Activated naive CD4-positive, alpha-beta T cell treated with anti-CD3 and anti-CD28 coated beads, Interleukin-2, amount 50 U/mL, for 72 hours (primary cell): Measurements from ENCODE around the gene ZC3H13. TPM values are rescaled to one million over a fixed set of nuclear protein-coding genes. Genes with fewer than 3 reads are reported as not detected.

ENCODE experiments used
- ATAC-seq, 2 donors: fragments of 150-1000 bp; cut with Tn5 transposase; 2 replicates each; pipeline ENCODE4 v1.10.0; 2021; ENCODE audit warnings: mild to moderate bottlenecking in 2 of 2, moderate library complexity in 2 of 2
- DNase-seq, 2 donors: peaks; one replicate each; pipeline ENCODE4 v3.0.0; 2021 to 2022; ENCODE audit warnings: low spot score in 2 of 2
- H3K27ac Mint-ChIP-seq, 2 donors: one replicate each; pipeline ENCODE4 v1.8.0; 2022; ENCODE audit warnings: mild to moderate bottlenecking in 2 of 2, mixed read lengths in 2 of 2
- H3K36me3 Mint-ChIP-seq, 2 donors: one replicate each; pipeline ENCODE4 v1.8.0; 2022; ENCODE audit warnings: mixed read lengths in 2 of 2
- H3K9me3 Mint-ChIP-seq, 2 donors: one replicate each; pipeline ENCODE4 v1.8.0; 2022; ENCODE audit warnings: mixed read lengths in 2 of 2
- total RNA-seq, 2 donors: library from RNA; stranded (reverse); gene quantifications; one replicate each; pipeline ENCODE4 v1.2.3, GENCODE V29; 2022

ZC3H13 gene, protein sequence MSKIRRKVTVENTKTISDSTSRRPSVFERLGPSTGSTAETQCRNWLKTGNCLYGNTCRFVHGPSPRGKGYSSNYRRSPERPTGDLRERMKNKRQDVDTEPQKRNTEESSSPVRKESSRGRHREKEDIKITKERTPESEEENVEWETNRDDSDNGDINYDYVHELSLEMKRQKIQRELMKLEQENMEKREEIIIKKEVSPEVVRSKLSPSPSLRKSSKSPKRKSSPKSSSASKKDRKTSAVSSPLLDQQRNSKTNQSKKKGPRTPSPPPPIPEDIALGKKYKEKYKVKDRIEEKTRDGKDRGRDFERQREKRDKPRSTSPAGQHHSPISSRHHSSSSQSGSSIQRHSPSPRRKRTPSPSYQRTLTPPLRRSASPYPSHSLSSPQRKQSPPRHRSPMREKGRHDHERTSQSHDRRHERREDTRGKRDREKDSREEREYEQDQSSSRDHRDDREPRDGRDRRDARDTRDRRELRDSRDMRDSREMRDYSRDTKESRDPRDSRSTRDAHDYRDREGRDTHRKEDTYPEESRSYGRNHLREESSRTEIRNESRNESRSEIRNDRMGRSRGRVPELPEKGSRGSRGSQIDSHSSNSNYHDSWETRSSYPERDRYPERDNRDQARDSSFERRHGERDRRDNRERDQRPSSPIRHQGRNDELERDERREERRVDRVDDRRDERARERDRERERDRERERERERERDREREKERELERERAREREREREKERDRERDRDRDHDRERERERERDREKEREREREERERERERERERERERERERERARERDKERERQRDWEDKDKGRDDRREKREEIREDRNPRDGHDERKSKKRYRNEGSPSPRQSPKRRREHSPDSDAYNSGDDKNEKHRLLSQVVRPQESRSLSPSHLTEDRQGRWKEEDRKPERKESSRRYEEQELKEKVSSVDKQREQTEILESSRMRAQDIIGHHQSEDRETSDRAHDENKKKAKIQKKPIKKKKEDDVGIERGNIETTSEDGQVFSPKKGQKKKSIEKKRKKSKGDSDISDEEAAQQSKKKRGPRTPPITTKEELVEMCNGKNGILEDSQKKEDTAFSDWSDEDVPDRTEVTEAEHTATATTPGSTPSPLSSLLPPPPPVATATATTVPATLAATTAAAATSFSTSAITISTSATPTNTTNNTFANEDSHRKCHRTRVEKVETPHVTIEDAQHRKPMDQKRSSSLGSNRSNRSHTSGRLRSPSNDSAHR (N-terminal part only)
- 10 to 100 TPM; 36.9 to 47.9 TPM for total RNA-seq

DNA sequence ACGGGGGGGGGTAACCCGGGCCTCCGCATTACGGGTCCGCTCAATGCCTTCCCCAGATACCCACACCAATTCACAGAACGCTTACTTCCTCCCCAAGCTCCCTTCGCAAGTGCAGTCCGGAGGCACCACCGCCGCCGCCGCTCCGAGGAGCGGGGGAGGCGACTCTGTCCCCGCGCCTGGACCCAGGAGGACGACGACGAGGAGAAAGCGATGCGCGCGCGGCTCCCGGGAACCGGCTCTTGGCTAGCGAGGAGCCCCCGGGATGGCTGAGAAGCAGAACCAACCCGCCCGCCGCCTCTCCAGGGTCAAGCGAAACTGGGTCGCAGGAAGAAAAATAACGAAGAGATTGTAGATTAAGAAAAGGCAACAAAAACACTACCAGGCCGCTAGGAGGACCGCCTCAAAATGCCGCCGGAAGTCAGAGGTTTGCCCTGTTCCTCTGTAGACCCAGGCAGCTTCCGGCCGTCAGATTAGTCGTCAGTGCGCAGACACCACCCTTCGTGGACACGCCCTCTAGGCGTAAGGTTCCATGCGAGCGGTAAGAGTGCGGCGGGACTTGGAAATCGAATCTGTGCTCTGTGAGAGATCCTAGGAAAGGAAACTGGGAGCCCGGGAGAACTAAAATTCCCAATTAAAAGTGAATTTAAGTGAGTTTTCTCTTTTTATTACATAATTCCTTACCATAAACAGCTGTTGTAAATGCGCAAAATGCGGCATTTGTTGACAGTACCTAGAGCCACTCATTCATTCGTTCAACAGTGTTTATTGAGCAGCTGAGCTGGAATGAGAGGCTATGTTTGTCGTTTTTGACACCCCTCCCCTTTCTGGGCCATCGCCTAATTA is at the start of gene ZC3H13:
Gene ZC3H13 (minus strand): TSS at position 428 of the 843 bp plus-strand sequence. CDS start 7,239 bp downstream, outside the sequence.
- H3K9me3 Mint-ChIP-seq, result no peaks in the 10 kb centered on the region
- ATAC-seq, result peak; percentile 100
- H3K27ac Mint-ChIP-seq, result peak within 1 kb of the TSS; percentile 95 to 98
- peaks cover 0 to 5% of the 10 kb centered on the region in 2 donors for H3K36me3 Mint-ChIP-seq
- DNase-seq, result peak; percentile 84 to 89

DNA sequence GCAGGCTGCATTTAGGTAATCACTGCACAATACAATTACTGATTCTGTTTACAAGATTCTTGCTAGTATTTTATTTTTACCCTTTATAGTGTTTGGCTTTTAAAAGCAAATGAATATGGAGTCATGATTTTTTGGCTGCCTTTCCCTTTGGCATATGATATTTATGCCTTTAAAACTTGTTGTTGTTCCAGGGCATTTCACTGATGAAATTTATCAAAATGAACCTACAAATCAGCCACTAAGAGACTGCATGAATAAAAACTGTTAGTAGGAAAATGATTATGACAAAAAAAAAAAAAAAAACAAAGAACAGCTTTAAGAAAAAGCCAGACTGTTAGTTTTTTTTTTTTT is 49.7 kb upstream of the ZC3H13 start:
- Mint-ChIP-seq H3K9me3 (peaks cover 0 to 4% of the 10 kb centered on the region in 2 donors), H3K27ac (no peak overlapping the region), H3K36me3 (no peaks in the 10 kb centered on the region)
- no peak for DNase-seq
- ATAC-seq, result no peak

DNA sequence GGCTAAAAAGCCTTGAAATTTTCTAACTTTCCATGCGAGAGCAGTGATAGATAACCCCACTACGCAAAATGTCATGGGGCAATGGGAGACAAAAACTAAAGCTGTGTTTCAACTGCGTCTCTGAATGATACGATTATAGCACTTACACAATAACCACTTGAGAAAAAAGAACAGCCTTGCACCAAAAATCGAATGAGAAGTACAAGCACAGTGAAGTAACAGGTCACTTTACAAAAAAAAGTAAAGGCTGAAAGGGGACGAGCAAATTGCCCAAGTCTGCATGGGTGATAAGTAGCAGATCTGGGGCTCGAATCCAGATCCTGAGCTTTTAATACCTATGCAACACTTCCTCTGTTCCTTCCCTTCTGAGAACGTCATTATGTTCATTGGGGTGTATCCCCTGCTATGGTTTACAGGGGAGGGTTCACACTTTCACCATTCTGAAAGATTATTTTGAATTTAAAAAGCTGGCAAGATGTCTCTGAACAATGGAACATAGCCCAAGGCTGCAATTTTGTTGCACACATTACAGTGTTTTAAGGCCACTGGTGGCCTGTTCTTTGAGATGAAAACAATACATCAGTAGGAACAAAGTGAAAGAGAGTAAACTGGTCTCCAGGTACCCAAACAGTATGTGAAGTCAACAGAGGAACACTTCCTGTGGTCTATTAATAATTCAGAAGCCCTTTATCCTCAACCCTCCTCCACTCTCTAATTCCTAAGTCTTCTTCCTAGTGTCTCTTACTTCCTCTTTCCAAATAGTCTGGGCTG is 49.1 kb upstream of the ZC3H13 start:
- H3K27ac Mint-ChIP-seq, result no peak overlapping the region
- DNase-seq (no peak), ATAC-seq (no peak)
- no peaks in the 10 kb centered on the region for H3K36me3 Mint-ChIP-seq
- H3K9me3 Mint-ChIP-seq, result peaks cover 0 to 4% of the 10 kb centered on the region in 2 donors

DNA sequence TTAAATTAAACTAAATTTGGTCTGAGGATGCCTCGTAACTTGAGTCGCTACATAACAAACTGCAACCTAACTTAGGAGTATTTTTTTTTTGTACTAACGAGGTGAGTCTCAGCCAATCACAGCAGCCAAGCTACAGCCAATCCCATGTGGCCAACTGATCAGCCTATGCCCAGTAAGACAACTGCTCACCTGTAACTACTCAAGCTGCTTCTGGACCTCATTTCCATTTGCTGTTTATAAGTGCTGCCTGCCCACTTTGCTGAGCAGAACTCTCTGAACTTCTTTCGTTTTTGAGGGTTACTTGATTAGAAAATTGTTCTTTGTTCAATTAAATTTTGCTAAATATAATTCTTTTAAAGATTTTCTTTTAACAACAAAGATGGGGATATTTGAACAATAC is 48.5 kb upstream of the ZC3H13 start:
- DNase-seq, result no peak
- H3K27ac Mint-ChIP-seq, result no peak overlapping the region
- no peak for ATAC-seq
- peaks cover 0 to 8% of the 10 kb centered on the region in 2 donors for H3K9me3 Mint-ChIP-seq
- H3K36me3 Mint-ChIP-seq, result no peaks in the 10 kb centered on the region

DNA sequence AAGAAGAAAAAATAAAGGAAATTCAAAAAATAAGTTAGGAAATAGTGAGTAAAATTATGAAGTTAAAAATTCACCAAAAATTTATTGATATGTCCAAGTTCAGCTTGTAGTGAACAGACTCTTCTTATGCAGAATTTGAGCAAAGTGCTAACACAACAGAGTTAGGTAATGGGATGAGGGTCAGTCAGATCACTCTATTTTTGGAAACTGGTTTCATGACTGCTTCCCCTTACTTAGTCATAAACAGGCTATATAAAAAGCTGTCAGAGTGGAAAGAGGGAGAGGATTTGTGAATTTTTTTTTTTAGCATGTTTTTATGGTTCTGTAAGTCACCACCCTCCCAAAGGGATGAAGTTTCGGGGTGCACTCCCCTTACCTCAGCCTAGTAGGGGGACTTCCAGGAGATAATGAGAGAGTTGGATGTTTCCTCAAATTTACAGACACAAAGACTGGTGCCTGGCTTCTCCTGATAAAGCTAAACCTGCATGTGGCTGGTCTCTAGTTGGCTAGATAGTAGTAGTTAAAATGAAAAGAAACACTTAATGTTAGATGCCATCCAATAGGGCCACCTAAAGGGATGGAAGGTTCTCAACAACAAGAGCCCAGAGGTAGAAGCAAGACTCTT is 47.8 kb upstream of the ZC3H13 start:
- no peaks in the 10 kb centered on the region for H3K36me3 Mint-ChIP-seq
- H3K27ac Mint-ChIP-seq, result no peak overlapping the region
- ATAC-seq, result no peak
- H3K9me3 Mint-ChIP-seq, result peaks cover 0 to 8% of the 10 kb centered on the region in 2 donors
- no peak for DNase-seq

DNA sequence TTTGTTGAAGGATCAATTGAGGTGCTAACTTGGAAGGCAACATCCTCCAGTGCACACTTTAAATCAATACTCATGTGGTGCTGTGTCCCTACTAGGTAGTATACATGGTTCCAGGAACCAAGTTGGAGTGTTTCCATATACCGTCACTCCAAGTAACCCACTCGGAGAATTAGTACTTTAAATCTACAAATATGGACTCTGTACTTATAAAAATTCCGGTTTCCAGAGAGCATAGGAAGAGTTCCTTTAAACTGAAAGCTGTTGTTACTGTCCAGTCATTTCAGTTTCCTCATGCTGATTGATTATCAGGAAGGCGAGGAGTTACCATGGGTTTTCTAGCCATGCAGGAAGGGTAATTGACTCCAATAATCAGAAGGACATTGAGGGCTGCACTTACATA is 45.1 kb upstream of the ZC3H13 start:
- H3K9me3 Mint-ChIP-seq, result peaks cover 0 to 4% of the 10 kb centered on the region in 2 donors
- H3K36me3 Mint-ChIP-seq, result no peaks in the 10 kb centered on the region
- ATAC-seq, result no peak
- H3K27ac Mint-ChIP-seq, result no peak overlapping the region
- DNase-seq, result no peak

DNA sequence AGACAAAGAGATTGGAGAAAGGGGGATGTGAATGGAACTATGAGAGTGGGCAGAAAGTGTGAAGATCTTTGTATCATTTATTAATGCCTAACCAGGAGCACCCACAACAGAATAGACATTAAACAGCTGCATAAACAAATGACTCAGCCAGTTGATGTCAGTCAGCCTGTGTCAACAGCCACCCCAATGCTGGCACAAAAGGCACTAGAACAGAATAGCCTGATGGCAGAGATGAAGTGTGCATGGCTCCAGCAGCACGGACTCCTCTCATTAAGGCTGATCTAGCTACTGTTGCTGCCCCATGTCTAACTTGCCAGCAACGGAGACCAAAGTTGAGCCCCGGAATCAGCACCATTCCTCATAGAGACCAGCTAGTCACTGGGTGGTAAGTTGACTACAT is 44.5 kb upstream of the ZC3H13 start:
- no peak overlapping the region for H3K27ac Mint-ChIP-seq
- no peak for ATAC-seq
- H3K9me3 Mint-ChIP-seq, result peaks cover 0 to 4% of the 10 kb centered on the region in 2 donors
- no peaks in the 10 kb centered on the region for H3K36me3 Mint-ChIP-seq
- no peak for DNase-seq

DNA sequence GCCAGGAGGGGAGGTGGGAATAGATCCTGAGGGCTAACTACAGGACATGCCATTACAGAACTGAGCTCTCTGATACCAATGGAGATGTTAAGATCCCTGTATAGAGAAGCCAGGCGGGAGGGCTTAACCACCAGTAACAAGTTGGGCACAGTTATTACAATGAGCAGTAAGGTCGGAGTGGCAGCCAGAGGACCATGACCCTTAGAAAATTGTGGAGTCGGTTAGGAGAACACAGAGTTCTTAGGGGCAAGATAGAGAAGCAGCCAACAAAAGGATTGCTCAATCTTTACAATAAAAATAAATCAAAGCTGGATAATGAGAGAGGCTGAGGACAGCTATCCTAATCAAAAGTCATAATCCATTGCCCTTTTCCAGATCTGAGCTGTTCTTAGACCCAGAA is 41.9 kb upstream of the ZC3H13 start:
- DNase-seq (no peak), ATAC-seq (no peak)
- Mint-ChIP-seq H3K9me3 (peaks cover 0 to 4% of the 10 kb centered on the region in 2 donors), H3K27ac (no peak overlapping the region), H3K36me3 (no peaks in the 10 kb centered on the region)

DNA sequence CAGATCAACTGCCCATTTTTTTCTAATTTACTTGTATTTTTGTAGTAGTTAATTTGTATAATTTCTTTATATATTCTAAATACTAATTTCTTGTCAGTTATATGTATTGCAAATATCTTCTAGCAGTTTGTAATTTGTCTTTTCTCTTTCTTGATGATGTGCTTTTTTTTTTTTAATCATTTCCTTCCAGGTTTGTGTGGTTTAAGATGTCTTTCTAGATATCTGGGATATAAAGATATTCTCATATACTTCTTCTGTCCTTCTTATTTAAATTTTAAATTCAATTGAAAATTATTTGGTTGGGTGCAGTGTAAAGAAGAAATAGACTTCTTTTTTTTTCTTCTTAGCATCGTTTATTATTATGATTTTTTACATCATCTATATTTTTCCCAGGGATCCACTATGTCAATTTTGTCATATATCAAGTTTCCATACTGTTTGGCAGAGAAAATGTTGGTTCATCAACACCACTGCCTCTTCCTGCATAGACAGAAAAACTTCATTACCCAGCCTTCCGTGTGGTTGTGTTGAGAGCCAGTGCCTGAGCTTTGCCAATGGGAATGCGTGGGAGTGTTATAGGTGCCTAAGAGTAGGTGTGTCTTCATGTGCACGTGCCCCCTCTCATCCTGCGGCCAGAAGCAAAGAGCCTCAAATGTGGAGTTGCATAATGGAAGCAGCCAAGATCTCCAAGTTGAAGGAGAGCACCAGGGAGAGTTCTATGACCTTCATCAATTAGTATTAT is 36.4 kb upstream of the ZC3H13 start:
- Mint-ChIP-seq H3K9me3 (no peaks in the 10 kb centered on the region), H3K27ac (no peak overlapping the region), H3K36me3 (no peaks in the 10 kb centered on the region)
- no peak for DNase-seq
- ATAC-seq, result no peak

DNA sequence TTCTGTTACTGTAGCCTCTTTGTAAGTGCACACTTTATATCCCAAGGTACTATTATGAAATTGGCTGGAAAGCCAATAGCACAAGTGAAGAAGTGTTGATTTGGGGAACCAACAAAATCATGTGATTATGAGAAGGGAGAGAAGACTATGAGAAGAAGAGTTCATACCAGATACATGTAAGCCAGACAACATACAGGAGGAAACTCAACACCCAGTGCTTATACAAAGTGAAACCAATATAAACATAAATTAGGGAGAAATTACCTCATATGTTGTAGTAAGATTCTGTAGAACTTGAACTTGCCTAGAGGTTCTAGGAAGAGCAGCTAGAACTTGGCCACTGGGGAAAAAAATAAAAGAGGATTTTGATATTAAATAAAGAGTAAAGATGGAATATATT is 34.9 kb upstream of the ZC3H13 start:
- H3K27ac Mint-ChIP-seq, result peak overlapping the region in 1 of 2 donors; percentile 72
- no peak for ATAC-seq
- DNase-seq, result no peak
- H3K9me3 Mint-ChIP-seq, result no peaks in the 10 kb centered on the region
- no peaks in the 10 kb centered on the region for H3K36me3 Mint-ChIP-seq

DNA sequence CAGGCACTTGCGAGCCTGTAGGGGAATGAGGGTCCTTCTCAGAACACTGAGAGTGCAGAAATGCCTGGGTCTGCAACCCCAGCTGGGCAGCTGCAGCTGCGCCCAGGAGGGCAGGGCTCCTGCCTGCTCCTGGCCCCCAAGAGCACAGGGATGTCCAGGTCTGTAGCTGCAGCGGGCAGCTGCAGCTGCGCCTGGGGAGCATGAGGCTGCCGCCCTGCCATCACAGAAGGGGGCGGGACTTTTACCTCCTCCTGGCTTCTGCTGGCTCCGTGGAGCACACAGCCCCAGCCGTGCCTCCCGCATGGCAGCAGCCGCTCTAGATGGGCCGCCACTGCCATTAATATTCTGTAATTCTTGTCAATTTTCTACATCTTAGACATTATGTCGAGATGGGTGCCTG is 34.4 kb upstream of the ZC3H13 start:
- no peak overlapping the region for H3K27ac Mint-ChIP-seq
- DNase-seq, result no peak

DNA sequence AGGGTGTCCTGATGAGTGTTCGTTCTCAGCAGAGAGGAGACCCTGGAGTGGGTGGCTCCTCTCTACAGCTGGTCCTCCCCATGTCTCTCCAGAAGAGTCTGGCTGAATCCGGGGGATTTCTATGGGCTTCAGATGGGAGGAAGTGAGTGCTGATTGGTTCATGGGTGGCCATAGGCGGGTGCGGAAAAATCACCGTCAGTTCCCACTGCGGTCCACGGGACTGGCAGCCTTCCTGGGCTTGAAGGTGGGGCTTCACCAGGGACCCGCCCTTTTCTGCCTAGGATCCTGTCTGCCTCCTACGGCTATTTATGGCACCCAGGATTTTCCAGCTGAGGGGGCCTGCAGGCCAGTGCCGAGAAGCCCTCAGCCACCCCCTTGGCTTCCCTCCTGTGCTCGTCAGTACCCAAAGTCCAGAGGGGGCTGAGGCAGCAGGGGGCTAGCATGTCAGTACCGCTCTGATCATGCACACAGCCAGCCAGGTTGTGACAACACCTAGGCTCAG is 33.9 kb upstream of the ZC3H13 start:
- Mint-ChIP-seq H3K9me3 (no peaks in the 10 kb centered on the region), H3K36me3 (no peaks in the 10 kb centered on the region), H3K27ac (no peak overlapping the region)
- no peak for ATAC-seq
- DNase-seq, result no peak

More for the DNA sequence above, 34.4 kb upstream of the ZC3H13 start:
- no peaks in the 10 kb centered on the region for H3K36me3 Mint-ChIP-seq
- no peaks in the 10 kb centered on the region for H3K9me3 Mint-ChIP-seq
- ATAC-seq, result no peak

DNA sequence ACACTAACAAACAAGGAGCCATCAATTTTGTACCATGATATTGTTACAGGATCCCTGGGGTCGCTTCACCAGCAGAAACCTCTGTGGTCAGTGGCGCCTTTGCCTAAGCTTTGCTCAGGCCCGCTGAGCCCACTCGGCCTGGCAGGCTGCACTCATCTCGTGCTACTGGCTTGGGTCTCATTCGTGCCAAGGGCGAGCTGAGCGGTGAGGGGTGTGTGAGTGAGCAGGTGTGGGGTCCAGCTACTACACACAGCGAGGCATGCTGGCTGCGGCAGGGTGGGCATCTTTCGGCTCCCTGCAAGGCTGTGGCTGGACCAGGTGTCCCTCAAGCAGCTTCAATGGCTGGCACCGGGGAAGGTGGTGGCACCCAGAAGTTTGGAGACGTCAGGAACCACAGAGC is 33.2 kb upstream of the ZC3H13 start:
- H3K9me3 Mint-ChIP-seq, result no peaks in the 10 kb centered on the region
- DNase-seq, result no peak
- H3K36me3 Mint-ChIP-seq, result no peaks in the 10 kb centered on the region
- ATAC-seq, result no peak
- no peak overlapping the region for H3K27ac Mint-ChIP-seq

DNA sequence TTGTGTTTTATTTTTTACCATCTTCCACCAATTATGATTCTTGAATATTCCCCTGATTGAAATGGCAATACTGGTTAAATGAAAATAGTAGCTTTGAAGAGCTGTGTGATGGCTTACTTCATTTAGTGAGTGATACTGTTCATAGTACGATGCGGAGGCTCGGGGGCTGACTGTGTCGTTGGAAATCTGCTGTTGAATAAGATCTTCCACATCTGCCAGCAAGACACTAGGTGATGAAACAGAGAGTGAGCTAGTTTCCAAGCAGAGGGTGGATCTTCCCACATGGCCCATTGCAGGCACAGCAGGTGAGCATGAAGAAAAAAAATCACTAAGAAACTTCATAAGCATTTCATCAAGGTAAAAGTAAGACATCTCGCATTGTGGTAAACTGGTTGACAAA is 29.8 kb upstream of the ZC3H13 start:
- DNase-seq (no peak), ATAC-seq (no peak)
- Mint-ChIP-seq H3K36me3 (no peaks in the 10 kb centered on the region), H3K9me3 (no peaks in the 10 kb centered on the region), H3K27ac (no peak overlapping the region)
